HT-29 (cell line): ENCODE measurements around the gene DRD3. TPM values are rescaled to one million over a fixed set of nuclear protein-coding genes. Genes with fewer than 3 reads are reported as not detected.

Source experiments
- total RNA-seq: library from RNA; depleted of rRNA; stranded (reverse); fragments of >200 nt; shearing (Covaris generic); gene quantifications from 2 replicates; pipeline ENCODE4 v1.2.3, GENCODE V29; 2014; rRNA removed

Gene DRD3
- total RNA-seq, 1 experiment from 2014 or later, result not detected

Other genes starting within 250 kb of the DRD3 start
- 11.5 and 12.6 TPM in 2 replicates for gene ZDHHC23, start 231.0 kb downstream of the DRD3 start, total RNA-seq
- 0.78 and 1.1 TPM in 2 replicates for gene CCDC191, start 122.5 kb downstream of the DRD3 start, total RNA-seq
- gene QTRT2, start 122.3 kb downstream of the DRD3 start, total RNA-seq, result 28.1 and 32.1 TPM in 2 replicates
- gene ZNF80, start 58.5 kb upstream of the DRD3 start, total RNA-seq, result not detected in 2 replicates
- gene TIGIT, start 115.0 kb upstream of the DRD3 start, total RNA-seq, result not detected in 2 replicates